SK-N-SH (cell line): ENCODE measurements around the gene AK5. TPM values are rescaled to one million over a fixed set of nuclear protein-coding genes. Genes with fewer than 3 reads are reported as not detected.

Experiments used
- CHD2 ChIP-seq: fragments of 150-350 bp; IDR thresholded peaks from 2 replicates; pipeline ENCODE4 v1.6.1; 2018; ENCODE audit warnings: low read length; ENCODE audit not compliant: partially characterized antibody
- EZH2phosphoT487 ChIP-seq: fragments of 200-600 bp; sonication (generic); IDR thresholded peaks from 2 replicates; pipeline ENCODE4 v1.6.1; 2017; ENCODE audit warnings: low read depth, mixed run types, mild to moderate bottlenecking, antibody characterized with exemption, moderate library complexity, borderline replicate concordance
- FOSL2 ChIP-seq: IDR thresholded peaks from 2 replicates; pipeline ENCODE4 v1.4.0; 2012; ENCODE audit warnings: low read depth, mild to moderate bottlenecking, moderate library complexity, borderline replicate concordance
- FOXM1 ChIP-seq: IDR thresholded peaks from 2 replicates; pipeline ENCODE4 v1.4.0; 2012; ENCODE audit warnings: low read depth, mild to moderate bottlenecking
- NRF1 ChIP-seq: IDR thresholded peaks from 2 replicates; pipeline ENCODE4 v1.6.1; 2012; ENCODE audit warnings: low read depth, mild to moderate bottlenecking, low read length
- POLR2AphosphoS5 ChIP-seq: IDR thresholded peaks from 2 replicates; pipeline ENCODE4 v1.6.1; 2012; ENCODE audit warnings: low read depth, low read length
- RAD21 ChIP-seq: IDR thresholded peaks from 2 replicates; pipeline ENCODE4 v1.6.1; 2012; ENCODE audit warnings: mild to moderate bottlenecking, low read length
- RXRA ChIP-seq: IDR thresholded peaks from 2 replicates; pipeline ENCODE4 v1.4.0; 2012; ENCODE audit warnings: low read depth, mild to moderate bottlenecking, borderline replicate concordance
- SIN3A ChIP-seq: IDR thresholded peaks from 2 replicates; pipeline ENCODE4 v1.6.1; 2012; ENCODE audit warnings: low read depth, mild to moderate bottlenecking, low read length, moderate library complexity, borderline replicate concordance
- SMC3 ChIP-seq: IDR thresholded peaks from 2 replicates; pipeline ENCODE4 v1.6.1; 2012; ENCODE audit warnings: low read depth, low read length, improper control_type of control experiment
- TCF12 ChIP-seq: IDR thresholded peaks from 2 replicates; pipeline ENCODE4 v1.4.0; 2012
- TEAD4 ChIP-seq: IDR thresholded peaks from 2 replicates; pipeline ENCODE4 v1.4.0; 2012; ENCODE audit warnings: mild to moderate bottlenecking, borderline replicate concordance; ENCODE audit not compliant: insufficient read depth
- polyA plus RNA-seq, 3 experiments: library from polyadenylated mRNA; depleted of rRNA; stranded (reverse); fragments of >200 nt; gene quantifications; 2 replicates each; pipeline ENCODE4 v1.2.3, GENCODE V29; 2012
- TF ChIP-seq, protein P1 (sequence below): IDR thresholded peaks from 2 replicates; pipeline ENCODE4 v1.4.0; 2012; ENCODE audit warnings: low read depth, borderline replicate concordance
- TF ChIP-seq, protein P2 (sequence below): fragments of 150-350 bp; IDR thresholded peaks from 2 replicates; pipeline ENCODE4 v1.6.1; 2016; ENCODE audit warnings: mild to moderate bottlenecking, low read depth, low read length
- TF ChIP-seq, protein P3 (sequence below): IDR thresholded peaks from 2 replicates; pipeline ENCODE4 v1.6.1; 2012; ENCODE audit warnings: mild to moderate bottlenecking, low read depth, low read length, moderate library complexity
- TF ChIP-seq, protein P4 (sequence below): fragments of 150-350 bp; IDR thresholded peaks from 2 replicates; pipeline ENCODE4 v1.6.1; 2017; ENCODE audit warnings: antibody characterized with exemption, low read length, low read depth, borderline replicate concordance

The AK5 gene
- polyA plus RNA-seq, 1 of the 3 experiments (the other 2 are of a cell fraction) = 22.9 TPM

DNA sequence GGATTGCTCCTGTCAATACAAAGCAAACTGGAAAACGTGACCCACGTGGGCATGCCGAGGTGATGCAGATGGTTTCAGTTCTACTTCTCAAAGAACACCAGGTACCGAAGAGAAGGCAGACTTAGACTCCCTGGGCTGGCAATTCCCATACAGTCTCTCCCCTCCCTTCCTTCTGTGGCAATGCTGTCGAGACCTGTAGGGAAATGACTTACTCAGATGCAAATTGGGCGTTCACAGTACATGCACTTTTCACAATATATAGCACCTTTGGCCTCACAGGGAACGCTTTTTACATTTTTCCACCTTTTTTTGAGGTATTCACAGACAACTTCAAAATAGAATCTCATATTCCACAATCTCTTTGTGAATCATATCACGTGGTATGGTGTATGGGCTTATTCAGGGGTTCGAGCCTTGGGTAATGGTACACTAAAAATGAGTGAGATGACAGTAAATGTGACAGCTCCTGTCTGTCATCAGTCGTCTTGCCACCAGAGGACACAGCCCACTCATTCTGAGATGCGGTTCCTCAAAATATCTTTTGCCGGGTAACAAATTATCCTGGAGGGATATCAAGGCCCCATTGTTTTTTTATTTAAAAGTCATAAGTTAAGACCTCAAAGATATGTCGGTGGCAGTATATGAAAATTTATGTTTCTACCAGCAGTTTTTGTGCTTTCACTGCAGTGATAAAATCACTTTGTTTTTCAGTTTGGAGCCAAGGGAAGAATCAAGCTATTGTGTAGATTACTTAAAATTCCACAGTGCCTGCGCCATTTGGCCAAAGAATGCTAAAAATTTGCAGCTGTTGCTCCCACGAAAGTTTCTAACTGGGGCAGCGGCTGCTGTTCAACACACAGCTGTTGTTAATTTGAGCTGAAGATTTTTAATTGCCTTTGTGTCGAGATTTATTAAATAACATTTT is 232.3 kb downstream of the AK5 start (continued):
- TF ChIP-seq, protein P1, sequence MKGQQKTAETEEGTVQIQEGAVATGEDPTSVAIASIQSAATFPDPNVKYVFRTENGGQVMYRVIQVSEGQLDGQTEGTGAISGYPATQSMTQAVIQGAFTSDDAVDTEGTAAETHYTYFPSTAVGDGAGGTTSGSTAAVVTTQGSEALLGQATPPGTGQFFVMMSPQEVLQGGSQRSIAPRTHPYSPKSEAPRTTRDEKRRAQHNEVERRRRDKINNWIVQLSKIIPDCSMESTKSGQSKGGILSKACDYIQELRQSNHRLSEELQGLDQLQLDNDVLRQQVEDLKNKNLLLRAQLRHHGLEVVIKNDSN = no peak; the same call in 1 of the 2 replicates
- peak; percentile 100 for TF ChIP-seq TEAD4
- no peak for TF ChIP-seq EZH2phosphoT487
- peak; percentile 84 for TF ChIP-seq POLR2AphosphoS5
- TF ChIP-seq RAD21 = no peak
- no peak for TF ChIP-seq SMC3
- TF ChIP-seq FOXM1 = peak; percentile 98
- TF ChIP-seq, protein P2, sequence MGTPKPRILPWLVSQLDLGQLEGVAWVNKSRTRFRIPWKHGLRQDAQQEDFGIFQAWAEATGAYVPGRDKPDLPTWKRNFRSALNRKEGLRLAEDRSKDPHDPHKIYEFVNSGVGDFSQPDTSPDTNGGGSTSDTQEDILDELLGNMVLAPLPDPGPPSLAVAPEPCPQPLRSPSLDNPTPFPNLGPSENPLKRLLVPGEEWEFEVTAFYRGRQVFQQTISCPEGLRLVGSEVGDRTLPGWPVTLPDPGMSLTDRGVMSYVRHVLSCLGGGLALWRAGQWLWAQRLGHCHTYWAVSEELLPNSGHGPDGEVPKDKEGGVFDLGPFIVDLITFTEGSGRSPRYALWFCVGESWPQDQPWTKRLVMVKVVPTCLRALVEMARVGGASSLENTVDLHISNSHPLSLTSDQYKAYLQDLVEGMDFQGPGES = no peak
- peak; percentile 58; the same call in 1 of the 2 replicates for TF ChIP-seq SIN3A
- TF ChIP-seq, protein P3, sequence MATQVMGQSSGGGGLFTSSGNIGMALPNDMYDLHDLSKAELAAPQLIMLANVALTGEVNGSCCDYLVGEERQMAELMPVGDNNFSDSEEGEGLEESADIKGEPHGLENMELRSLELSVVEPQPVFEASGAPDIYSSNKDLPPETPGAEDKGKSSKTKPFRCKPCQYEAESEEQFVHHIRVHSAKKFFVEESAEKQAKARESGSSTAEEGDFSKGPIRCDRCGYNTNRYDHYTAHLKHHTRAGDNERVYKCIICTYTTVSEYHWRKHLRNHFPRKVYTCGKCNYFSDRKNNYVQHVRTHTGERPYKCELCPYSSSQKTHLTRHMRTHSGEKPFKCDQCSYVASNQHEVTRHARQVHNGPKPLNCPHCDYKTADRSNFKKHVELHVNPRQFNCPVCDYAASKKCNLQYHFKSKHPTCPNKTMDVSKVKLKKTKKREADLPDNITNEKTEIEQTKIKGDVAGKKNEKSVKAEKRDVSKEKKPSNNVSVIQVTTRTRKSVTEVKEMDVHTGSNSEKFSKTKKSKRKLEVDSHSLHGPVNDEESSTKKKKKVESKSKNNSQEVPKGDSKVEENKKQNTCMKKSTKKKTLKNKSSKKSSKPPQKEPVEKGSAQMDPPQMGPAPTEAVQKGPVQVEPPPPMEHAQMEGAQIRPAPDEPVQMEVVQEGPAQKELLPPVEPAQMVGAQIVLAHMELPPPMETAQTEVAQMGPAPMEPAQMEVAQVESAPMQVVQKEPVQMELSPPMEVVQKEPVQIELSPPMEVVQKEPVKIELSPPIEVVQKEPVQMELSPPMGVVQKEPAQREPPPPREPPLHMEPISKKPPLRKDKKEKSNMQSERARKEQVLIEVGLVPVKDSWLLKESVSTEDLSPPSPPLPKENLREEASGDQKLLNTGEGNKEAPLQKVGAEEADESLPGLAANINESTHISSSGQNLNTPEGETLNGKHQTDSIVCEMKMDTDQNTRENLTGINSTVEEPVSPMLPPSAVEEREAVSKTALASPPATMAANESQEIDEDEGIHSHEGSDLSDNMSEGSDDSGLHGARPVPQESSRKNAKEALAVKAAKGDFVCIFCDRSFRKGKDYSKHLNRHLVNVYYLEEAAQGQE = peak; percentile 68
- TF ChIP-seq TCF12 = peak; percentile 100
- peak; percentile 76 for TF ChIP-seq FOSL2
- TF ChIP-seq, protein P4, sequence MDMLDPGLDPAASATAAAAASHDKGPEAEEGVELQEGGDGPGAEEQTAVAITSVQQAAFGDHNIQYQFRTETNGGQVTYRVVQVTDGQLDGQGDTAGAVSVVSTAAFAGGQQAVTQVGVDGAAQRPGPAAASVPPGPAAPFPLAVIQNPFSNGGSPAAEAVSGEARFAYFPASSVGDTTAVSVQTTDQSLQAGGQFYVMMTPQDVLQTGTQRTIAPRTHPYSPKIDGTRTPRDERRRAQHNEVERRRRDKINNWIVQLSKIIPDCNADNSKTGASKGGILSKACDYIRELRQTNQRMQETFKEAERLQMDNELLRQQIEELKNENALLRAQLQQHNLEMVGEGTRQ = no peak
- peak; percentile 85 for TF ChIP-seq RXRA
- TF ChIP-seq CHD2 = no peak
- no peak for TF ChIP-seq NRF1
